Astrocyte of the spinal cord (primary cell): Measurements from ENCODE around the gene IGFBP5.
A peak's percentile ranks its signal among the peaks of the same experiment; 100 is the strongest.

ENCODE experiments used
- DNase-seq: peaks from one replicate; pipeline ENCODE4 v3.0.0; 2011; ENCODE audit warnings: low read depth, low spot score
- H3K4me3 ChIP-seq: 2 replicates; pipeline ENCODE4 v1.5.1; 2011; ENCODE audit warnings: low read depth, mild to moderate bottlenecking, low read length, moderate library complexity
- in situ Hi-C: cut with HindIII; loops from 2 replicates; pipeline ENCODE4 v1.10.0; 2017; ENCODE audit warnings: low sequenced_read_pairs
- TF ChIP-seq, protein P1 (sequence below): IDR thresholded peaks from 2 replicates; pipeline ENCODE4 v1.5.1; 2012; ENCODE audit warnings: low read depth, mild to moderate bottlenecking, low read length, inconsistent platforms

Gene IGFBP5

DNA sequence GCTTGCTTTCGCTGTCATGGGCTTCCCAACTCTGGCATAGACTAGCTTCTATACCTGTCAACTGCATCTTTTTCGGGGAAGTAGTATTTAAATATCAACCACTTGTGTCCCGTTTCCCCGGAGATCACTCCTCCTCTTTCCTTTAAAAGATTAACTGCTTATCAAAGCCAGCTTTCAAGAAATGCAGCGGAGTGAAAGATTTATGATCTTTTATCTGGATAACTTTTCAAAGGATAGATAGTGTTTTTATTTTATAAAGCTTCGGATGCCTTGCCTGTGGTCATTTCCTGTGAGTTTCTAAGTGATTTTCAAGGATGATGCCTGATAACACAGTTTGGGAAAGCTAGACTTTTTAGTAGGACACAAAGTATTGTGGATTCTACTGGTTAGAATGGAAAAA is 2.9 kb upstream of the IGFBP5 start:
- H3K4me3 ChIP-seq = no peak overlapping the region
- DNase-seq = no peak
- in situ Hi-C loops = no loop called here
- TF ChIP-seq, protein P1, sequence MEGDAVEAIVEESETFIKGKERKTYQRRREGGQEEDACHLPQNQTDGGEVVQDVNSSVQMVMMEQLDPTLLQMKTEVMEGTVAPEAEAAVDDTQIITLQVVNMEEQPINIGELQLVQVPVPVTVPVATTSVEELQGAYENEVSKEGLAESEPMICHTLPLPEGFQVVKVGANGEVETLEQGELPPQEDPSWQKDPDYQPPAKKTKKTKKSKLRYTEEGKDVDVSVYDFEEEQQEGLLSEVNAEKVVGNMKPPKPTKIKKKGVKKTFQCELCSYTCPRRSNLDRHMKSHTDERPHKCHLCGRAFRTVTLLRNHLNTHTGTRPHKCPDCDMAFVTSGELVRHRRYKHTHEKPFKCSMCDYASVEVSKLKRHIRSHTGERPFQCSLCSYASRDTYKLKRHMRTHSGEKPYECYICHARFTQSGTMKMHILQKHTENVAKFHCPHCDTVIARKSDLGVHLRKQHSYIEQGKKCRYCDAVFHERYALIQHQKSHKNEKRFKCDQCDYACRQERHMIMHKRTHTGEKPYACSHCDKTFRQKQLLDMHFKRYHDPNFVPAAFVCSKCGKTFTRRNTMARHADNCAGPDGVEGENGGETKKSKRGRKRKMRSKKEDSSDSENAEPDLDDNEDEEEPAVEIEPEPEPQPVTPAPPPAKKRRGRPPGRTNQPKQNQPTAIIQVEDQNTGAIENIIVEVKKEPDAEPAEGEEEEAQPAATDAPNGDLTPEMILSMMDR = no peak

DNA sequence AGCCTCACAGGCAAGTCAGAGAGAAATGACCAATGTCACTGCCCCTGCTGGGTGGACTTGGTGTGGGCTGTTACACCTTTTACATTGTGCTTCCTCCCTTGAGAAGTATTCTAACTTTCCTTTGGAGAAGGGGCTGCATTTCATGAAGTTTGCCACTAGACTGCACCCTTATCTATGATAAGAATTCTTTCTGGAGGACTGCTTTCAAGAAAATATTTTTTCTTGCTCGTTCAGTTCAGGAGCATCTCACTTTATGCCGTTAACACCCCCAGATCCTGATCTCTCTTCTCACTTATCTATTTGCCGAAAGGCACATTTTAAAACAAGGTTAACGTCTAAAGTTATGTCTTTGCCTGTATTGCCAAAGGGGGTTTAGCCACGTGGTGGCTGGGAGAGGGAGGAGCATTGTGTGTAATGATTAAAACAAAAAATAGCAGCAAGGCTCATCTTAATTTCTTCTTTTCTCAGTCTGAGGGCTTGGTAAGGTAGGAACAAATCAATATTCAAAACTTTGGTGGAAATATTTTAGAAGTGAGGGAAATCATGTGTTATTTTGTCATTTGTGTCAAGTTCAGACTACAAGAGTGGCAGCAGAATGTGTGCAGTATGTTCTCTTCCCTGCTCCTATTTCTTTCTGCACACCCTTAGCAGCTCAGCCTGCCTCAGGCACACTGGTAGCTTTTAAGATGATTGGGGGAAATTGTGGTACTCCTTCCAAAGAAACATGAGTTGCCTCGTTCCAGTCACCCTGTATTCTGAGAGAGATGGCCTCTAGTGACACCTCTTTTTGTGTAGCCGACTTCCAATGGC is 1.6 kb upstream of the IGFBP5 start:
- H3K4me3 ChIP-seq = no peak overlapping the region
- TF ChIP-seq, protein P1 = peak; percentile 74
- peak; percentile 69 for DNase-seq
- in situ Hi-C loops = no loop called here

GRCh38 chr2:216696321-216696720 is 972 bp upstream of the IGFBP5 start:
- no peak overlapping the region for H3K4me3 ChIP-seq
- TF ChIP-seq, protein P1 = no peak
- in situ Hi-C loops = no loop called here
- DNase-seq = no peak

DNA sequence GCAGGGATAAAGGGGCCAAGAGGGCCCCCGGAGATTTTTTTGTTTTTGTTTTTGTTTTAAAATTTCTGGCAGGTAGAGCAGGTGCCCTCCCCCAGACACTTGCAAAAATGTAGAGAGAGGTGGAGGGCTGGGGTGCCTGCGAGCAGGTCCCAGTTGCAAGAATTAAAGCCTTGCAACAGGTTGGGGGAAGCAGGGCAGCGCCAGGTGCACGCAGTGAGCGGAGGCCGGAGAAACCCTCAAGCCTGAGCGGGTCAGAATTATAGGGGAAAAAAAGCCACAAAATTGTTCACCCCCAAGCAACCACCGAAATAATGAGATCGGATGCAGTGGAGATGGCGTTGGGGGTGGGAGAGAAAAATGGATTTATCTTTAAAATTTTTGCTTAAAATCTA is 527 bp downstream of the IGFBP5 start:
- H3K4me3 ChIP-seq = peak overlapping the region; percentile 62

DNA sequence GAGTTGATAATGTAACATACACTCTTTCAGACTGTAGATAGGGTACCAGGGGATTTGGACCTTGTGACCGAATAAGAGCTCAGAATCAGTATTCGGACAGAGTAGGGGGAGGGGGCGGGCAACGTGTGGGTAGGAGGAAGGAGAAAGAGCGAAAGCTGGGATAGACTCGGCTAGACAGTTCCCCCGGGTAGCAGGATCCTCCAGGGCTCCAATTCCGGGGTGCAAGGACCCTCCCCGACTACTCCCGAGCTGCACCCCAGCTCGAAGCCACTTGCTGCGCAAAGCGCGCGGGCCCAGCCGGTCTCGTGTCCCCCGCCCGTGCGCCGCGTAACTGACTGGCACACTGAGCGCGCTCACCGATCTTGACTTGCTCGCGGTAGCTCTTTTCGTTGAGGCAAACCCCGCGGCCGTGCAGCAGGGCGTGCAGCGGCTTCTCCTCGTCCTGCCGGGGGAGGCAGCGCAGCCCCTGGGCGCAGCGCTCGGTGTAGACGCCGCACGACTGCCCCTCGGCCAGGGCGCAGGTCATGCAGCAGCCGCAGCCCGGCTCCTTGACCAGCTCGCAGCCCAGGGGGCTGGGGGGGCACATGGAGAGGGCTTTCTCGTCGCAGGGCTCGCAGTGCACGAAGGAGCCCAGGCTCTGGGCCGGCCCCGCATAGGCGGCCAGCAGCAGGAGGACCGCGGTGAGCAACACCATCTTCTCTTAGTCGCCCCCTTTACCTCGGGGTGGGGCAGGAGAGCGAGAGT is 1.1 kb downstream of the IGFBP5 start:
- in situ Hi-C loops = no loop called here
- H3K4me3 ChIP-seq = peak overlapping the region; percentile 62
- DNase-seq = peak; percentile 49
- TF ChIP-seq, protein P1 = no peak

More for the DNA sequence above, 527 bp downstream of the IGFBP5 start:
- DNase-seq = no peak
- TF ChIP-seq, protein P1 = no peak
- in situ Hi-C loops = no loop called here

GRCh38 chr2:216693414-216694080 is 1.8 kb downstream of the IGFBP5 start:
- TF ChIP-seq, protein P1 = no peak
- in situ Hi-C loops = no loop called here
- no peak for DNase-seq
- peak overlapping the region; percentile 62 for H3K4me3 ChIP-seq
